ENCODE data around the gene GBF1. TPM values are rescaled to one million over a fixed set of nuclear protein-coding genes. Genes with fewer than 3 reads are reported as not detected.

The GBF1 gene
- total RNA-seq, 4 donors from 2014 or later, result 10.9 to 45.4 (median 23.9) TPM

DNA sequence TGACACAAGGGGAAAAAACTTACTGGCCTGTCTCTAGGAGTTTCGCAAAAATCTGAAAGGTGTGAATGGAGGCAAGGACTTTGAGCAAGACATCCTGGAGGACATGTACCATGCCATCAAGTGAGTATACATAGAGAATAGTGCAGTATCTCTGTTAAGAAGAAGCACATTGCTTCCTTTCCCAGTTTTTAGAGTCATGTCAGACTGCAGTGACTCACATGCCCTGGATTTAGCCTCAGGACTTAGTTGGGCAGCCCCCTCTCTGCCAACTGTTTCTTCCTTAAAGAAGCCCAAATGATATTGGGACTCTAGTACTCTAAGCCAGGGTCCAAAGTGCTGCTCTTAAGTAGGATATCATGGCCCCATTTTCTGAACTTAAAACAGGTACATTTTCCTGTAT lies 122.1 kb downstream of the GBF1 start:
- Histone ChIP-seq H3K36me3 (no peaks in the 10 kb centered on the region), H3K4me3 (no peak overlapping the region), H3K27me3 (no peaks in the 10 kb centered on the region), H3K27ac (no peak overlapping the region), H3K4me1 (no peaks in the 10 kb centered on the region), H3K9me3 (peaks cover 0 to 6% of the 10 kb centered on the region in 2 donors)
- TF ChIP-seq CTCF (IDR thresholded peaks at IDR 0.05) (no peak), POLR2A (IDR thresholded peaks at IDR 0.05) (no peak)
- DNase-seq, result no peak
- intact Hi-C loops (cut with DNase I; ENCODE audit: low total_unique reads), result no loop called here

- DNase-seq, result no peak
- intact Hi-C loops (cut with DNase I; ENCODE audit: low total_unique reads), result no loop called here
- no peak overlapping the region for H3K4me3 ChIP-seq
- peaks cover 0 to 6% of the 10 kb centered on the region in 2 donors for H3K9me3 ChIP-seq
- H3K4me1 ChIP-seq, result no peaks in the 10 kb centered on the region
- no peaks in the 10 kb centered on the region for H3K27me3 ChIP-seq
- H3K27ac ChIP-seq, result no peak overlapping the region
- no peaks in the 10 kb centered on the region for H3K36me3 ChIP-seq
- no peak for TF ChIP-seq POLR2A (IDR thresholded peaks at IDR 0.05)
- no peak for TF ChIP-seq CTCF (IDR thresholded peaks at IDR 0.05)
These were observed 122.7 kb downstream of the GBF1 start for GRCh38 chr10:102368077-102368476.

GRCh38 chr10:102371295-102371694 lies 126.0 kb downstream of the GBF1 start:
- no peaks in the 10 kb centered on the region for H3K4me1 ChIP-seq
- H3K36me3 ChIP-seq, result no peaks in the 10 kb centered on the region
- H3K9me3 ChIP-seq, result peaks cover 0 to 6% of the 10 kb centered on the region in 2 donors
- no peak overlapping the region for H3K27ac ChIP-seq
- TF ChIP-seq POLR2A (IDR thresholded peaks at IDR 0.05) (no peak), CTCF (IDR thresholded peaks at IDR 0.05) (no peak)
- H3K4me3 ChIP-seq, result no peak overlapping the region
- H3K27me3 ChIP-seq, result no peaks in the 10 kb centered on the region
- DNase-seq, result no peak
- intact Hi-C loops (cut with DNase I; ENCODE audit: low total_unique reads), result no loop called here

DNA sequence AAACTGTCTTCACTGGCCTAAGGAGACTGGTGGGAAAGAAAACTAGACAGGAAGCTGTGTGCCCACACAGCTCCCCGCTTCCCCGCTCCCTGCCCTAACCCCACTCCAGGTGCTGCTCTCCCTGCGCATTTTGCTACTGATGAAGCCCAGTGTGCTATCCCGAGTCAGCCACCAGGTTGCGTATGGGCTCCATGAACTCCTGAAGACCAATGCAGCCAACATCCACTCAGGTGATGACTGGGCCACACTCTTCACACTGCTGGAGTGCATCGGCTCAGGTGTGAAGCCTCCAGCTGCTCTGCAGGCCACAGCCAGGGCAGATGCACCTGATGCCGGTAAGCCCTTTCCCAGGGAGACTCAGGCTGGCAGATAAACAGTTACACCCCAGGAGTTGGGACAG lies 129.9 kb downstream of the GBF1 start:
- Histone ChIP-seq H3K27ac (no peak overlapping the region), H3K4me1 (no peaks in the 10 kb centered on the region), H3K9me3 (peaks cover 0 to 6% of the 10 kb centered on the region in 2 donors), H3K36me3 (no peaks in the 10 kb centered on the region), H3K27me3 (no peaks in the 10 kb centered on the region), H3K4me3 (no peak overlapping the region)
- TF ChIP-seq CTCF (IDR thresholded peaks at IDR 0.05) (no peak), POLR2A (IDR thresholded peaks at IDR 0.05) (no peak)
- no peak for DNase-seq
- intact Hi-C loops (cut with DNase I; ENCODE audit: low total_unique reads), result no loop called here

DNA sequence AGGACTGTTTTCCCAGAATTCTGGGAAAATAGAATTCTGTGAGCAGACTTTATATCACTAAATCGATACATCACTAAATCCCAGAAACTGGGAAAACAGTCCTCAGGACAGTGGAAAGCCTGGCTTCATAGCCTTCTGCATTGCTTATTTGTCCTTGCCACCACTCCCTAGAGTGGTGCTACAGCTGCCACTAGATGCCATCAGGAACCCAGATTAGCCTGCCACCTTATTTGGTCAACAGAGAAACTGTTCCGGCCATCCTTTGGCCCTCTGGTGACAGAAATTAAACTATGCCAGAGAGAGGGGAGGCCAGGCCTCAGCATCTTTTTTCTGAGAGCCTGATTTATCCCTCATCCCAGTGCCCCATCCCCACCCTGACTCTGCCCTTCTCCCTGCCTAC lies 130.5 kb downstream of the GBF1 start:
- Histone ChIP-seq H3K27me3 (no peaks in the 10 kb centered on the region), H3K36me3 (no peaks in the 10 kb centered on the region), H3K4me1 (no peaks in the 10 kb centered on the region), H3K9me3 (peaks cover 0 to 4% of the 10 kb centered on the region in 2 donors), H3K4me3 (no peak overlapping the region), H3K27ac (no peak overlapping the region)
- TF ChIP-seq CTCF (IDR thresholded peaks at IDR 0.05) (no peak), POLR2A (IDR thresholded peaks at IDR 0.05) (no peak)
- intact Hi-C loops (cut with DNase I; ENCODE audit: low total_unique reads), result no loop called here
- DNase-seq, result no peak

All from uterus (tissue), 4 donors.